ENCODE results near the gene DIPK1B.

Gene DIPK1B

DNA sequence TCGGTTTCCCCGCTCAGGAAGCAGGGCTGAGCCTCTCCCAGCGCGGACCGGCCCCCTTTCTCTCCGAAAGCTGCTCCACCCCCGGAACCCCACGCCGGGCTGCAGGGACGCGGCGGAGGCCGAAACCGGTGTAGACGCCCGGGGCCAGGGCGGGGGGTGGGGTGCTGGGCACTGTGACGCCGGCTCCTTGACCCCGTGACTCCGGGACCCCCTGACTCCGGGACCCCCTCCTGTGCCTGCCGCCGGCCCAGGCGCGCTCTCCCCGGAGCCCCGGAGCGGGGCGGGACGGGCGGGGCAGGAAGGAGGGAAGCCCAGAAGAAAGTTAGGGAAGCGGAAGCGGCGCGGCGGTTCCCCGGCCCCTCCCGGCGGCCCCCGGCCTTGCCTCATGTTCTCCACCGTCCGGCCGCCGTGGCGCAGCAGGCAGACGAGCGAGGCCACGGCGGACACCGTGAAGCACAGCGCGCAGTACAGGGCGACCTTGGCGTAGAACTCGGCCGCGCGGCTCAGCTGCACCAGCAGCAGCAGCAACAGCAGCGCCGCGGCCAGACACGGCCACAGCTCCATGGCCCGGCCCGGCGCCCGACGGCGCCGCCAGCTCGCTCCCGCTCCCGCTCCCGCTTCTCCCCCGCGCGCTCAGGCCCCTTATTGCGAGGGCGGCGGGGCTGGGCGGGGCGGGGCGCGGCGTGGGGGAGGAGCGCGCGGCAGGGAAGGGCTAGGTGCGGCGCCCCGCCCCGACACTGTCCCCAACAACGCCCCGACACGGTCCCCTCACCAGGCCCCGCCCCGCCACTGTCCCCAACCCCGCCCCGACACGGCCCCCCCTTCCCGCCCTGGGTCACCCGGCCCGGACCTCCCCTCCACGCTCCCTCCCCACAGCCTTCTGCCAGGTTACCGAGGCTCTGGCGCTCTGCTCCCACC, 25.3 kb upstream of the DIPK1B start, which contains the start of gene AGPAT2:
TSS of gene AGPAT2 (minus strand) at position 664 of the 918 bp plus-strand sequence. CDS start at position 564, 100 bp downstream.
- peak; percentile 17 for DNase-seq

- no peak for DNase-seq
These were observed 24.6 kb upstream of the DIPK1B start for GRCh38 chr9:136687721-136688223.

GRCh38 chr9:136688274-136689107, 23.9 kb upstream of the DIPK1B start:
- DNase-seq = no peak

GRCh38 chr9:136689108-136689460, 23.3 kb upstream of the DIPK1B start:
- no peak for DNase-seq

- DNase-seq = no peak
These were observed 22.1 kb upstream of the DIPK1B start for GRCh38 chr9:136690104-136690805.

GRCh38 chr9:136690806-136691261, 21.5 kb upstream of the DIPK1B start:
- no peak for DNase-seq

- DNase-seq = no peak
These were observed 20.8 kb upstream of the DIPK1B start for GRCh38 chr9:136691316-136692184.

DNA sequence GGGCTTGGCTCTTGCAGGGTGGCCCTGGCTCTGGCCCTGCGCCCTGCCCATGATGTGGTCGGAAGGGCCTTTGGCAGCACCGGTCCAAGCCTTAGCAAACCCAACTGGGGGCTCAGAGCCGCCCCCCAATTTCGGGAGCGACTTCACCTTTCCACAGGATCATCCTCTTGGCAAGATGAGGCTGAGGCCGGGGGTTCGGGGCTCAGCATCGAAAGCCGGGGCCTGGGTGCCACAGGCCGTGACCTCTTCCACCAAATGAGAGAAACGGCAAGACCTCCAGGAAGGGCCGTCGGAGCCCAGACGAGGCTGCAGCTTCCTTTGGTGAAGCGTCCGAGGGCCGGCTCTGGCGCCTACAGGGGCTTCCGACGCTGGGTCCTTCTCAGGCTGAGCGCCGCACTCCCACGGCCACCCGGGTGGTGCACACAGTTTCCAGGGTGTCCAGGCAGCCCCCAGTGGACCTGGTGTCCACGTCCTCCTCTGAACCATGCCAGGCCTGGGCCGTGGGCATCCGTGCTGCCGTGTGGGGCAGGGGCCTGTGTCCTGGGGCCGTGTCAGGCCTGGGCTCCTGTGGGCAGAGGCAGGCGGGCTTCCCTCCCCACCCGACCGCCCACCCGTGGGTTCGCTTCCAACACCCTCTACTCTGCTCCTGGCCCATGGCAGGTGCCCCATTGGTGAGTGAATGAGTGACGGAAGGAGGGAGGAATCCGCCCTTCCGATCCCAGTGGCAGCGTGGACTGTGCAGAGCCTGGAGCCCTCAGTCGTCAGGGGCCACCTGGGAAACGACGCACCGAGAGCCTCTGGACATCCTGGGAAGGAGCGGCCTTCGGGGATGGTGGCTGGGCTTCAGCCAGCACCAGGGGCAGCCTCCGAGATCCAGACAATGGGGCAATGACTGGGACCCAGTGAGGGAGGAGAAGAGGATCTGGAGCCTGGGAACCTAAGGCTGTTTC, 19.9 kb upstream of the DIPK1B start:
- DNase-seq = no peak

- DNase-seq = no peak
These were observed 19.3 kb upstream of the DIPK1B start for GRCh38 chr9:136693135-136693489.

DNA sequence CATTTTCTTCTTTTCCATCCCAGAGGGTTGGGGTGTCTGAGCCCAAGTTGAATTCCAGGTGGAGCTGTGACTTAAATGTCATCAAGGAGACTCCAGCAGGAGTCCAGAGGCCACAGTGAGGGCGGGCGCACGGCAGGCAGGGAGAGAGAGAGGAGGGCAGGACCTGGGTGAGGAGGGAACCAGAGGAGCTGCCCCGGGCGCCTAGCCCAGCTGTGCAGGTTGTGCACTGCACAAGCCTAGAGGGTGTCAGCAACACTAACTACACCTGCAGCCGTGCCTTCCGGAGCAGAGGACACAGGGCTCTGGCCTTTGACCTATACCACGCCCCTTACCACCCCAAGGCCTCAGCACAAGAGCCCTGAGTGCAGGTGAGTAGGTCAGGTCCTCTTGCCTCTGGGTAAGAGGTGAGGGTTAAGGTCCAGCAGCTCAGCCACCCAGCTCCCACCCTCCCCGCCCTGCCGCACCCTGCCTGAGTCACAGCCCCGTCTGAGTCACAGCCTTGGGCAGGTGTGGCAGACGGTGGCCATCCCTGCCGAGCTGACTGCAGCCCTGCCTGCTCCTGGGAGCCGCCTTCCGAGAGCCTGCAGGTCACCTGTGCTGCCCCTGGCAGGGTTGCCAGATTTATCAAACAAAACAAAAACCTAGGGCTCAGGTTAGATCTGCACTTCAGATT, 18.7 kb upstream of the DIPK1B start:
- no peak for DNase-seq

- no peak for DNase-seq
These were observed 18.1 kb upstream of the DIPK1B start for GRCh38 chr9:136694163-136694871.

GRCh38 chr9:136694872-136695247, 17.5 kb upstream of the DIPK1B start:
- DNase-seq = no peak

DNA sequence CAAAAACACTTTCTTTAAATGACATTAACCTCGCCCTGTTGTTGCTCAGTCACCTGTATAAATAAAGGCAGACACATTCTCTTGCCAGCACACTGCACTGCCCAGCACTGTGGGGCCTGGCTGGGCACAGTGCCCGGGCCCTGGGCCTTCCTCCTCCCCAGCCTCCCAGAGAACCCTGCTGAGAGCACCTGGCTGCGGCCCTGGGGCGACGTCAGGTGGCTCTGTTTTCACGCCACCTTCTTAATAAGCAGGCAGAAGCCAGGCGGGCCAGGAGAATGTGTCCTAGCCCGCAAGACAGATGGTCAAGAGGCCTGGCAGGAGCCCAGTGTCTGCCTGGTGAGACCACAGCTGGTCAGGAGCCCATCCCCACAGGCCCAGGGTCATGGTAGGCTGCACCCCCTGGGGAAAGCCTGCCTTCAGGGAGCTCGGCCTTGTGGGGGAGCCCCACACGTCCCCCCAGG, 16.9 kb upstream of the DIPK1B start:
- no peak for DNase-seq

- no peak for DNase-seq
These were observed 16.4 kb upstream of the DIPK1B start for GRCh38 chr9:136695955-136696354.

DNA sequence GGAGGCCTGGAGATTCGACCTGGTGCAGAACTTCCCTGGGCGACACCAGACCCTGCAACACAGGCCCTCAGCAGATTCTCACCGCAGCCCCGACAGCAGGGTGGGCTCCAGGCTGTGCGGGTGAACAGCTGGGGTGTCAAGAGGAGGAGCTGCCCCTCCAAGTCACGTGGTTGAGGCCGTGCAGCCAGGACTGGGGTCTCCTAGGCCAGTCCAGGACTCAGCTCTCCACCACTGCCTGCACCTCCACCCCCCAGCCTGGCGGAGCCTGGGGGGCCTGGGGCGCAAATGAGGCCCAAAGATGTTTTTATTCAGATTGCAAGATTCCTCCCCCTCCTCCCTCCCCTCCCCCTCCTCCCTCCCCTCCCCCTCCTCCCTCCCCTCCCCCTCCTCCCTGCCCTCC, 15.9 kb upstream of the DIPK1B start:
- DNase-seq = no peak

GRCh38 chr9:136697146-136697820, 15.1 kb upstream of the DIPK1B start:
- DNase-seq = no peak

- no peak for DNase-seq
These were observed 14.4 kb upstream of the DIPK1B start for GRCh38 chr9:136697821-136698526.

DNA sequence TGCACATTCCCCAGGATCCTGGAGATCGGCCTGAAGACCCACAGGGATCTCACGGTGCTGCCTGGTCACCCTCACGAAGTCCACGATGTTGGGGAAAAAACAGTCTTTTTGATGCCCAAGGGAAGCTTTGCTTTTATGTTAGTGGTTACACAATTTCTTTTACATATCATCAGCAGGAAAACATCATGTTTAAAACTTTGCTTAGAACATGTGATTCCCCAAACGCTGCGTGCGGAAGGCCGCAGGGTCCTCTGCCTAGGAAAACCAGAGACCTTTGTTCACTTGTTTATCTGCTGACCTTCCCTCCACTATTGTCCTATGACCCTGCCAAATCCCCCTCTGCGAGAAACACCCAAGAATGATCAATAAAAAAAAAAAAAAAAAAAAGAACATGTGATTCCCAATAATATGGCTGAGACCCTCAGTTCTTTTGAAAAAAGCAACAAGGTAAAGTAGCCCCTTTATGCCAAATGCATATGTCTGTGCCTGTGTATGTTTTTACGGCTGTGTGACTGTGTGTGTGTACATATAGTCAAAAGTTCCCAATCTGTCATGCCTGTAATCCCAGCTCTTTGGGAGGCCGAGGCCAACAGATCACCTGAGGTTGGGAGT, 13.6 kb upstream of the DIPK1B start:
- no peak for DNase-seq
